Stimulated activated CD4-positive, alpha-beta T cell treated with anti-CD3 and anti-CD28 coated beads, Interleukin-12 subunit alpha, Interleukin-12 subunit beta, amount 100 ng/mL, for 4 hours (primary cell): ENCODE data around the gene IDNK.
"Not testable (repeated sequence)": the region's sequence is repeated elsewhere in the genome, so short reads cannot be mapped to it uniquely, and the experiment has no call there.

Source experiments
- DNase-seq: peaks from one replicate; pipeline ENCODE4 v3.0.0-alpha.2; 2020

IDNK gene

GRCh38 chr9:83622939-83623678 lies at the start of gene IDNK:
TSS of gene IDNK (plus strand) at chr9:83623143. CDS start at chr9:83623172, 29 bp downstream.
- peak; percentile 58 for DNase-seq

GRCh38 chr9:83574482-83574881 lies 48.5 kb upstream of the IDNK start:
- no peak for DNase-seq

GRCh38 chr9:83582029-83582428 lies 40.9 kb upstream of the IDNK start:
- no peak for DNase-seq

- DNase-seq = peak; percentile 8
These were observed 39.6 kb upstream of the IDNK start for GRCh38 chr9:83583151-83584014.

- no peak for DNase-seq
These were observed 37.9 kb upstream of the IDNK start for GRCh38 chr9:83584995-83585394.

- no peak for DNase-seq
These were observed 34.7 kb upstream of the IDNK start for GRCh38 chr9:83588256-83588655.

- peak; percentile 20 for DNase-seq
These were observed 25.9 kb upstream of the IDNK start for GRCh38 chr9:83596899-83597504.

GRCh38 chr9:83598487-83598886 lies 24.5 kb upstream of the IDNK start:
- DNase-seq = no peak

GRCh38 chr9:83599071-83599470 lies 23.9 kb upstream of the IDNK start:
- DNase-seq = no peak

- no peak for DNase-seq
These were observed 21.5 kb upstream of the IDNK start for GRCh38 chr9:83601463-83601862.

- not testable (repeated sequence) for DNase-seq
These were observed 15.3 kb upstream of the IDNK start for GRCh38 chr9:83607620-83608019.

- not testable (repeated sequence) for DNase-seq
These were observed 9.6 kb upstream of the IDNK start for GRCh38 chr9:83613298-83613697.

- DNase-seq = no peak
These were observed 5.6 kb upstream of the IDNK start for GRCh38 chr9:83617299-83617698.

- peak; percentile 23 for DNase-seq
These were observed 1.9 kb upstream of the IDNK start for GRCh38 chr9:83620841-83621636.

- peak; percentile 62 for DNase-seq
These were observed 457 bp upstream of the IDNK start for GRCh38 chr9:83622433-83622938.

GRCh38 chr9:83623679-83624076 lies 735 bp downstream of the IDNK start:
- DNase-seq = no peak

- DNase-seq = no peak
These were observed 2.2 kb downstream of the IDNK start for GRCh38 chr9:83625178-83625577.

GRCh38 chr9:83628540-83628939 lies 5.6 kb downstream of the IDNK start:
- DNase-seq = no peak

GRCh38 chr9:83629433-83630104 lies 6.6 kb downstream of the IDNK start:
- no peak for DNase-seq

- no peak for DNase-seq
These were observed 8.1 kb downstream of the IDNK start for GRCh38 chr9:83630938-83631457.

- DNase-seq = no peak
These were observed 10.3 kb downstream of the IDNK start for GRCh38 chr9:83633255-83633654.

- no peak for DNase-seq
These were observed 10.7 kb downstream of the IDNK start for GRCh38 chr9:83633676-83634075.
